H1 (cell line): ENCODE results near the gene ST3GAL3.
"Not testable (repeated sequence)": the region's sequence is repeated elsewhere in the genome, so short reads cannot be mapped to it uniquely, and the experiment has no call there.

Source experiments
- CTCF ChIP-seq, 3 experiments: IDR thresholded peaks; 1 replicate in 2 of 3; 2 replicates in 1 of 3; pipeline versions ENCODE4 v1.5.1 to v1.6.1; 2011; ENCODE audit warnings: low read length in 3 of 3, mild to moderate bottlenecking in 3 of 3, inconsistent platforms in 2 of 3, low read depth in 1 of 3, moderate library complexity in 1 of 3; ENCODE audit not compliant: insufficient read depth in 1 of 3; ENCODE audit errors: control extremely low read depth in 1 of 3
- EZH2 ChIP-seq: fragments of 200-600 bp; sonication (generic); IDR thresholded peaks from 2 replicates; pipeline ENCODE4 v1.7.1; 2012; ENCODE audit warnings: low read depth, mild to moderate bottlenecking, moderate library complexity, low read length, inconsistent platforms; ENCODE audit not compliant: severe bottlenecking
- GABPA ChIP-seq: IDR thresholded peaks from 2 replicates; pipeline ENCODE4 v1.6.1; 2011; ENCODE audit warnings: mild to moderate bottlenecking, low read length, moderate library complexity, borderline replicate concordance; ENCODE audit not compliant: insufficient read depth
- POLR2A ChIP-seq, 2 experiments: IDR thresholded peaks; 1 replicate in 1 of 2; 2 replicates in 1 of 2; pipeline ENCODE4 v1.6.1; 2011; ENCODE audit warnings: low read depth in 2 of 2, low read length in 2 of 2, mild to moderate bottlenecking in 2 of 2; ENCODE audit errors: control extremely low read depth in 1 of 2
- SP1 ChIP-seq: IDR thresholded peaks from 2 replicates; pipeline ENCODE4 v1.6.1; 2011; ENCODE audit warnings: low read depth, low read length
- TBP ChIP-seq: IDR thresholded peaks from 2 replicates; pipeline ENCODE4 v1.6.1; 2011; ENCODE audit warnings: low read depth, low read length, improper control_type of control experiment
- ZNF274 ChIP-seq: IDR thresholded peaks from 2 replicates; pipeline ENCODE4 v1.7.0; 2012; ENCODE audit warnings: low read length, borderline replicate concordance; ENCODE audit errors: extremely low read depth

GRCh38 chr1:43777916-43778315 lies 70.6 kb downstream of the ST3GAL3 start:
- not testable (repeated sequence) for TF ChIP-seq CTCF (IDR thresholded peaks at IDR 0.05; ENCODE audit: control extremely low read depth in 1 of 3, insufficient read depth in 1 of 3, low read depth in 1 of 3, low read length in 3 of 3); TBP; ZNF274; GABPA; EZH2; POLR2A (IDR thresholded peaks at IDR 0.05; ENCODE audit: control extremely low read depth in 1 of 2, low read depth in 2 of 2, low read length in 2 of 2); SP1
